IPS-11a (cell line): ENCODE measurements around the gene EGF.
"Not testable (repeated sequence)": the region's sequence is repeated elsewhere in the genome, so short reads cannot be mapped to it uniquely, and the experiment has no call there.

Source experiments
- H3K4me3 ChIP-seq: one replicate; pipeline ENCODE4 v1.5.1; 2013; ENCODE audit warnings: low read depth, low read length, control low read depth

Gene EGF

GRCh38 chr4:109912706-109913595 is at the start of gene EGF:
Gene EGF, plus strand, starts transcription at chr4:109912883. Its CDS starts 453 bp downstream, at chr4:109913336.
- H3K4me3 ChIP-seq, result no peak within 1 kb of the TSS

- no peak overlapping the region for H3K4me3 ChIP-seq
Observed at GRCh38 chr4:109864134-109864533, 48.5 kb upstream of the EGF start.

- H3K4me3 ChIP-seq, result no peak overlapping the region
Observed at GRCh38 chr4:109870061-109870460, 42.6 kb upstream of the EGF start.

GRCh38 chr4:109872065-109872464 is 40.6 kb upstream of the EGF start:
- no peak overlapping the region for H3K4me3 ChIP-seq

- no peak overlapping the region for H3K4me3 ChIP-seq
Observed at GRCh38 chr4:109872950-109873656, 39.6 kb upstream of the EGF start.

GRCh38 chr4:109873791-109874514 is 38.7 kb upstream of the EGF start:
- no peak overlapping the region for H3K4me3 ChIP-seq

- H3K4me3 ChIP-seq, result no peak overlapping the region
Observed at GRCh38 chr4:109875106-109875505, 37.6 kb upstream of the EGF start.

- not testable (repeated sequence) for H3K4me3 ChIP-seq
Observed at GRCh38 chr4:109875553-109875952, 37.1 kb upstream of the EGF start.

- no peak overlapping the region for H3K4me3 ChIP-seq
Observed at GRCh38 chr4:109876634-109877265, 35.9 kb upstream of the EGF start.

GRCh38 chr4:109877400-109877799 is 35.3 kb upstream of the EGF start:
- H3K4me3 ChIP-seq, result no peak overlapping the region

- H3K4me3 ChIP-seq, result no peak overlapping the region
Observed at GRCh38 chr4:109878355-109878754, 34.3 kb upstream of the EGF start.

GRCh38 chr4:109879081-109879480 is 33.6 kb upstream of the EGF start:
- H3K4me3 ChIP-seq, result no peak overlapping the region

- H3K4me3 ChIP-seq, result no peak overlapping the region
Observed at GRCh38 chr4:109879636-109880314, 32.9 kb upstream of the EGF start.

- no peak overlapping the region for H3K4me3 ChIP-seq
Observed at GRCh38 chr4:109886303-109886702, 26.4 kb upstream of the EGF start.

- H3K4me3 ChIP-seq, result no peak overlapping the region
Observed at GRCh38 chr4:109887071-109887470, 25.6 kb upstream of the EGF start.

GRCh38 chr4:109890076-109890475 is 22.6 kb upstream of the EGF start:
- no peak overlapping the region for H3K4me3 ChIP-seq

GRCh38 chr4:109902559-109903251 is 10.0 kb upstream of the EGF start:
- no peak overlapping the region for H3K4me3 ChIP-seq

- H3K4me3 ChIP-seq, result no peak overlapping the region
Observed at GRCh38 chr4:109908731-109909130, 4.0 kb upstream of the EGF start.

GRCh38 chr4:109910256-109910655 is 2.4 kb upstream of the EGF start:
- no peak overlapping the region for H3K4me3 ChIP-seq
